Activated naive CD4-positive, alpha-beta T cell treated with anti-CD3 and anti-CD28 coated beads, Interleukin-2, amount 50 U/mL, for 24 hours (primary cell): ENCODE data around the gene PCDH9.

ENCODE experiments used
- H3K27ac Mint-ChIP-seq: one replicate; pipeline ENCODE4 v1.8.0; 2021; ENCODE audit warnings: mild to moderate bottlenecking, mixed read lengths
- H3K27me3 Mint-ChIP-seq: one replicate; pipeline ENCODE4 v1.8.0; 2021; ENCODE audit warnings: mixed read lengths
- H3K36me3 Mint-ChIP-seq: one replicate; pipeline ENCODE4 v1.8.0; 2021; ENCODE audit warnings: mixed read lengths
- H3K4me1 Mint-ChIP-seq: one replicate; pipeline ENCODE4 v1.8.0; 2021; ENCODE audit warnings: mixed read lengths
- H3K4me3 Mint-ChIP-seq: one replicate; pipeline ENCODE4 v1.8.0; 2021; ENCODE audit warnings: mild to moderate bottlenecking, mixed read lengths
- H3K9me3 Mint-ChIP-seq: one replicate; pipeline ENCODE4 v1.8.0; 2021; ENCODE audit warnings: mixed read lengths

PCDH9 gene

DNA sequence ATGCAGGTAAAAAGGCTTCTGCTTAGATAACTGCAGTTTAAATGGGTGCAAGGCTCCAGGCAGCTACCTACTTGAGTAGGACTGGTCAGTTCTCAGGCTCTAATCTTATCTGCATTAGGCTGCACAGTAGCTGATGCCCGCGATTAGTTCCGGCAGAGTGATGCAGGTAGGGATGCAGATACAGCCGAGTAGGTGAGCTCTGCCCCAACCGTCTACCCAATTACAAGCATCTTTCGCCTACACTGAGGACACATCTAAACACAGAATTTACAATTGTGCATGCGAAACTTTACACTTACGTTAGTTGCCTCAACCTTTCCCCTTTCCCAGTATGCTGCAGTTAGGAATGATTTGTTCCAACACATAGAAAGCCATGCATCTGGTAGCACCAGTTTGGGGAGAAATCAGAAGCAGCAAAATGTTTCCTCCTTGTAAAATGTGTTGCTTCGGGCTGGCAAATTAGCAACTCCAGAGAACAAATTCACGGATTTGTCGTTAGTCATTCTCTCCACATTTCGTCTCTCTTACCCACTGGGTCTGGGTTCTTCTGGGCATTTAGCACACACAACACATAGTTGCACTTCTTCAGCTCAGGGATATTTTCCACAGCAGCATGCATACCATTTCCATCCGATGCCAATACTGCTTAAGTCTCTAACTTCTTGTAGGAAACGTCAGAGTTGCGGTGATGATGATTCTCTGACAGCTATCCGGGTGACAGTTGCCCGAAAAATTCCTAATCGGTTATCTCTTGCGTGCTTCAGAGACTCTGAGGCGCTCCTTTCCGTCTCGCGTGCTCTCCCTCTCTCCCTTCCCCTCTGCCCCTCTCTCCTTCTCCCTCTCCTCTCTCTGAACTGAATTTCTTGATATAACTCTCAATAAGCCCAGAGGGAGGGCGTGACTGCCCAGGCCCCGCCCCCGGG is at the start of gene PCDH9:
PCDH9 (minus strand) TSS at position 856 of the 923 bp plus-strand sequence. CDS start 1,896 bp downstream, outside the sequence.
- H3K4me3 Mint-ChIP-seq: no peak within 1 kb of the TSS
- H3K27me3 Mint-ChIP-seq: peaks cover 17% of the 10 kb centered on the region
- H3K4me1 Mint-ChIP-seq: peaks cover 6% of the 10 kb centered on the region
- no peaks in the 10 kb centered on the region for H3K9me3 Mint-ChIP-seq
- no peak within 1 kb of the TSS for H3K27ac Mint-ChIP-seq
- H3K36me3 Mint-ChIP-seq: no peaks in the 10 kb centered on the region

DNA sequence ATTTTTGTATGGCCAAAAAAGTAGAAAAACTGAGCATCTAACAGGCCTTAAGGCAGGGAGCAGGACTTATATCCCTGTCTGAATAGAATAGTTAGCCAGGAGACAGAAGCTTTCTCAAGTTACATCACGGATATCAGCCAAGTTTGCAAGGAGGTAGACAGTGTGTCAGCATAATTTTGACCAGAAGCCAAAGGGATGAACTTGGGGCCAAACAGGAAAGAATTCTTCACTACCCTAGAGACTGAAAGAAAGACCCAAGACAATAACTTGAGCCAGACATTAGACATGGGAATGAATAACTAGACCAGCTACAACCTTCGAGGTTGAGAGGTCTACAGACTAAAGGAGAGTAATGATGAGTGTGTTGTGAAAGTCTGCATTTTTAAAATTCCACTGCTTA is 48.1 kb upstream of the PCDH9 start:
- H3K4me1 Mint-ChIP-seq: no peaks in the 10 kb centered on the region
- no peaks in the 10 kb centered on the region for H3K9me3 Mint-ChIP-seq
- H3K27ac Mint-ChIP-seq: no peak overlapping the region
- H3K27me3 Mint-ChIP-seq: no peaks in the 10 kb centered on the region
- H3K4me3 Mint-ChIP-seq: no peak overlapping the region
- H3K36me3 Mint-ChIP-seq: no peaks in the 10 kb centered on the region

- H3K4me3 Mint-ChIP-seq: no peak overlapping the region
- no peaks in the 10 kb centered on the region for H3K9me3 Mint-ChIP-seq
- H3K4me1 Mint-ChIP-seq: no peaks in the 10 kb centered on the region
- no peaks in the 10 kb centered on the region for H3K27me3 Mint-ChIP-seq
- H3K27ac Mint-ChIP-seq: no peak overlapping the region
- H3K36me3 Mint-ChIP-seq: no peaks in the 10 kb centered on the region
Measured at GRCh38 chr13:67277581-67277980, 47.4 kb upstream of the PCDH9 start.

GRCh38 chr13:67275351-67275960 is 45.3 kb upstream of the PCDH9 start:
- H3K27ac Mint-ChIP-seq: no peak overlapping the region
- no peak overlapping the region for H3K4me3 Mint-ChIP-seq
- H3K4me1 Mint-ChIP-seq: no peaks in the 10 kb centered on the region
- H3K27me3 Mint-ChIP-seq: no peaks in the 10 kb centered on the region
- no peaks in the 10 kb centered on the region for H3K36me3 Mint-ChIP-seq
- H3K9me3 Mint-ChIP-seq: no peaks in the 10 kb centered on the region

- Mint-ChIP-seq H3K4me1 (no peaks in the 10 kb centered on the region), H3K4me3 (no peak overlapping the region), H3K27me3 (peaks cover 1% of the 10 kb centered on the region), H3K36me3 (no peaks in the 10 kb centered on the region), H3K9me3 (no peaks in the 10 kb centered on the region), H3K27ac (no peak overlapping the region)
Measured at GRCh38 chr13:67273001-67273400, 42.9 kb upstream of the PCDH9 start.

DNA sequence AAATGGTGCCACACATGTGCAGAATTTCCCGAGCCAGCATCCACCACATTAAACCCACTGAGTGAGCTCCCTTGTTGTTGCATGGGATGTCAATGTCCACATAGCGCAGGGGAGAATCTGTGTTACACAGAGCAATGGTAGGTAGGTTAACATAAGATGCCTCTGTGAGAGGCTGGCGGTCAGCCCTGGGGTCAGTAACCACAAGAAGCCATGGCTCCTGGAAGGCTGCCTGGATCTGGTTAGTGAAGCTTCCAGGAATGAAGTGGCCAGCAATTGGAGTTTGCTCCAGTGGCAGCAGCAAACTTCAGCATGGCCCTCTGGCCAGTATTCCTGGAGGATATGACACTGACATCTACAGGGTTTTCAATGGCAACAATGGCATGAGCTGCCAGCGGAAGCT is 37.0 kb upstream of the PCDH9 start:
- no peak overlapping the region for H3K27ac Mint-ChIP-seq
- H3K4me1 Mint-ChIP-seq: no peaks in the 10 kb centered on the region
- no peaks in the 10 kb centered on the region for H3K36me3 Mint-ChIP-seq
- H3K27me3 Mint-ChIP-seq: peaks cover 1% of the 10 kb centered on the region
- H3K4me3 Mint-ChIP-seq: no peak overlapping the region
- no peaks in the 10 kb centered on the region for H3K9me3 Mint-ChIP-seq

DNA sequence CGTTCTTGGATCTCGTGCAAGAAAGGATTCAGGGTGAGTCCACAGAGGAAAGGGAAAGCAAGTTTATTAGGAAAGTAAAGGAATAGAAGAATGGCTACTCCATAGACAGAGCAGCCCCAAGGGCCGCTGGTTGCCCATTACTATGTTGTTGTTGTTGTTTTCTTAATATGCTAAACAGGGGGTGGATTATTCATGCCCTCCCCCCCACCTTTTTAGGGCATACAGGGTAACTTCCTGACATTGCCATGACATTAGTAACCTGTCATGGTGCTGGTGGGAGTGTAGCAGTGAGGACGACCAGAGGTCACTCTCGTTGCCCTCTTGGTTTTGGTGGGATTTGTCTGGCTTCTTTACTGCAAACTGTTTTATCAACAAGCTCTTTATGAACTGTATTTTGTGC is 29.1 kb upstream of the PCDH9 start:
- no peaks in the 10 kb centered on the region for H3K4me1 Mint-ChIP-seq
- H3K27me3 Mint-ChIP-seq: peaks cover 1% of the 10 kb centered on the region
- H3K36me3 Mint-ChIP-seq: no peaks in the 10 kb centered on the region
- peaks cover 6% of the 10 kb centered on the region for H3K9me3 Mint-ChIP-seq
- H3K4me3 Mint-ChIP-seq: no peak overlapping the region
- no peak overlapping the region for H3K27ac Mint-ChIP-seq

- H3K4me3 Mint-ChIP-seq: no peak overlapping the region
- peaks cover 6% of the 10 kb centered on the region for H3K9me3 Mint-ChIP-seq
- H3K36me3 Mint-ChIP-seq: no peaks in the 10 kb centered on the region
- H3K4me1 Mint-ChIP-seq: no peaks in the 10 kb centered on the region
- peaks cover 1% of the 10 kb centered on the region for H3K27me3 Mint-ChIP-seq
- H3K27ac Mint-ChIP-seq: no peak overlapping the region
Measured at GRCh38 chr13:67258482-67258881, 28.3 kb upstream of the PCDH9 start.

GRCh38 chr13:67238861-67239260 is 8.7 kb upstream of the PCDH9 start:
- Mint-ChIP-seq H3K36me3 (no peaks in the 10 kb centered on the region), H3K27me3 (peaks cover 1% of the 10 kb centered on the region), H3K27ac (no peak overlapping the region), H3K9me3 (no peaks in the 10 kb centered on the region), H3K4me1 (no peaks in the 10 kb centered on the region), H3K4me3 (no peak overlapping the region)

GRCh38 chr13:67238277-67238859 is 8.2 kb upstream of the PCDH9 start:
- Mint-ChIP-seq H3K4me1 (no peaks in the 10 kb centered on the region), H3K9me3 (no peaks in the 10 kb centered on the region), H3K27ac (no peak overlapping the region), H3K4me3 (no peak overlapping the region), H3K36me3 (no peaks in the 10 kb centered on the region), H3K27me3 (peaks cover 1% of the 10 kb centered on the region)

DNA sequence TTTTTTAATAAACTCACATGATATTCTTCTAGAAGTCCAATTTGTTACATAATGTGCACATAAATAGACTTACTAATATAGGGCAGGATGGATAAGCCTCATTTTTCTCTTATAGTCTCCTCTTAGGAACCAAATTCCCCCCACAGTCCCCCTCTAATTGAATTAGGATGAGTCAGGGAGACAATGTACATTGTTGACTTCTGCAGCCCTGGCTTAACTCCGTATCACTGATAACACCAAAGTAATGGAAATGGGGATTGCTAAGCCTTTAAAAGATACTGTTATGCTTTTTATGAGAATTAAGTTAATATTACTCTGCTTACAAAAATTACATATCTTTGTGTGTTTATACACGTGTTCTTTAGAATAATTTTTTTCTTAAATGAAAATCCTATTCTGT is 5.1 kb upstream of the PCDH9 start:
- Mint-ChIP-seq H3K4me3 (no peak overlapping the region), H3K27me3 (peaks cover 8% of the 10 kb centered on the region), H3K4me1 (peaks cover 6% of the 10 kb centered on the region), H3K27ac (no peak overlapping the region), H3K9me3 (no peaks in the 10 kb centered on the region), H3K36me3 (no peaks in the 10 kb centered on the region)

DNA sequence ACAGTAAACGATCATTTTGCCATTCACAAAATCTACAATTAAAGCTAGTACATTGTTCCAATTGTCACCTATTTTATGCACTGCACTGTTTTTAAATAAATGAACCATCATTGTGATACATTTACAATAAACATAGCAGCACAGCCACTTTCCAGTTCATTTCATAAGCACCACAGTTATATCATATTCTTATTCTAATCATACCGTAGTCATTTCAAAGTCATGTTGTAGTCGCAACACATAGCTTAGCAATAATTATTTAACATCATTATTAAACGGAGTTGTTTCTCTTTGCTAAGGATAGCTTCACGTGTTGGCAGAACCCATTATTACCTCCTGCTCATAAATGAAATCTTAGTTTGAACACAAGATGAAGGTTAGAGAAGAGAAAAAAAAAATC is 2.2 kb upstream of the PCDH9 start:
- no peak overlapping the region for H3K4me3 Mint-ChIP-seq
- H3K4me1 Mint-ChIP-seq: peaks cover 6% of the 10 kb centered on the region
- no peaks in the 10 kb centered on the region for H3K9me3 Mint-ChIP-seq
- H3K36me3 Mint-ChIP-seq: no peaks in the 10 kb centered on the region
- H3K27me3 Mint-ChIP-seq: peaks cover 13% of the 10 kb centered on the region
- no peak overlapping the region for H3K27ac Mint-ChIP-seq

- H3K27me3 Mint-ChIP-seq: peaks cover 17% of the 10 kb centered on the region
- H3K27ac Mint-ChIP-seq: no peak overlapping the region
- H3K4me1 Mint-ChIP-seq: peaks cover 6% of the 10 kb centered on the region
- no peaks in the 10 kb centered on the region for H3K9me3 Mint-ChIP-seq
- no peaks in the 10 kb centered on the region for H3K36me3 Mint-ChIP-seq
- H3K4me3 Mint-ChIP-seq: no peak overlapping the region
Measured at GRCh38 chr13:67231289-67232000, 1.3 kb upstream of the PCDH9 start.

DNA sequence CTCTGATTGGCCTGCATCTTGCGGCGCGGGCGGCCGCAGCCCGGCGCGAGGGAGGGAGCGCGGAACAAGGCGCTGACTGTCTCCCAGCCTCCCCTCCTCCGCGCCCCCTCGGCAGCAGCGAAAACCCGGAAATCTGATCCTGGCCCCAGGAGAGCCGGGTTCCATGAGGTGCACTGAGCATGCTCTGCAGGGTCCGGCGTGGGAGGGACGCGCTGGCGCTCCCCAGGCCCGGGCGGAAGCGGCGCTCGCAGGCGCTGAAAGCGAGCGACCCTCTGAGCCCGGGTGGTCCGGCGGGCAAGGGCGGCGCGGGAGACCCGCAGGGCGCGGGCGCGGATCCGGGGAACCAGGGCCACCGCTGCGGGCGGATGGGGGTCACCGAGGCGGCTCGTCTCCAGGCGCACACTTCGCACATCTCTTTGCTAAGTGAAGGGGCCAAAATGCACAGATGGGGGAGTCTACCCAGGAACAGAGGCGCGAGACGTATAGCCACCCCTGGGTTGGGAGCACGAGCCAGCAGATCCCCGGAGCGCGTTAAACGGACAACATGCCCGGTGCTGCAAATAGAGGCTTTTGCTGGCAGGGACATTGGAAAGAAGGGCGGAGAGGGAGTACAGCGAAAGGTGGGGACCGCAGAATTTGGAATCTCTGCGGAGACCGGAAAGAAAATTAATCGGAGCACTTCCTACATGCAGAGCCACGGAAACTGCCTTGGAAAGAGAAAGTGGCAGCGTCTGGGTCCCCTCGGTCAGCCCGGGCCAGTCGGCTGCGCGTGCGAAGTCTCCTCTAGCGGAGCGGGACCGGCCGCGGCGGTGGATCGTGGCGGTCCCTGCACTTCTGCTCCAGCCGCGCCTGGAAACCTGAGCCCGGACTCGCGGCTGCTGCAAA is 510 bp upstream of the PCDH9 start:
- Mint-ChIP-seq H3K4me1 (peaks cover 6% of the 10 kb centered on the region), H3K36me3 (no peaks in the 10 kb centered on the region), H3K27me3 (peaks cover 18% of the 10 kb centered on the region), H3K27ac (no peak overlapping the region), H3K4me3 (no peak overlapping the region), H3K9me3 (no peaks in the 10 kb centered on the region)

- H3K27ac Mint-ChIP-seq: no peak overlapping the region
- no peaks in the 10 kb centered on the region for H3K36me3 Mint-ChIP-seq
- peaks cover 18% of the 10 kb centered on the region for H3K27me3 Mint-ChIP-seq
- H3K4me1 Mint-ChIP-seq: peaks cover 11% of the 10 kb centered on the region
- H3K4me3 Mint-ChIP-seq: no peak overlapping the region
- H3K9me3 Mint-ChIP-seq: no peaks in the 10 kb centered on the region
Measured at GRCh38 chr13:67228916-67229315, 1.2 kb downstream of the PCDH9 start.
